HepG2 (cell line): ENCODE data around the gene THADA. TPM values are rescaled to one million over a fixed set of nuclear protein-coding genes. Genes with fewer than 3 reads are reported as not detected.
A peak's percentile ranks its signal among the peaks of the same experiment; 100 is the strongest.

Experiments used
- CTCF ChIP-seq: sonication (generic); formaldehyde crosslinking; IDR thresholded peaks from 2 replicates; pipeline ENCODE4 v1.5.0; 2020; ENCODE audit warnings: mild to moderate bottlenecking, missing genetic modification reagents, moderate library complexity
- GATAD2A ChIP-seq: IDR thresholded peaks from 2 replicates; pipeline ENCODE4 v1.6.1; 2016
- HES4 ChIP-seq: sonication (generic); formaldehyde crosslinking; IDR thresholded peaks from 2 replicates; pipeline ENCODE4 v1.9.0; 2021; ENCODE audit warnings: mild to moderate bottlenecking, missing genetic modification reagents, borderline replicate concordance
- IKZF4 ChIP-seq: sonication (generic); formaldehyde crosslinking; IDR thresholded peaks from 2 replicates; pipeline ENCODE4 v1.5.1; 2020; ENCODE audit warnings: borderline replicate concordance, mild to moderate bottlenecking, low read depth, missing genetic modification reagents; ENCODE audit errors: not compliant biosample characterization
- MTA3 ChIP-seq: sonication (generic); formaldehyde crosslinking; IDR thresholded peaks from 2 replicates; pipeline ENCODE4 v1.4.0; 2020; ENCODE audit warnings: missing genetic modification reagents
- PAX8 ChIP-seq: sonication (generic); formaldehyde crosslinking; IDR thresholded peaks from 2 replicates; pipeline ENCODE4 v1.8.0; 2022; ENCODE audit warnings: mild to moderate bottlenecking, missing genetic modification reagents, borderline replicate concordance
- PPARG ChIP-seq: conservative IDR thresholded peaks from 2 replicates; pipeline ENCODE4 v1.6.1; 2016; ENCODE audit warnings: missing biosample characterization, missing genetic modification reagents
- SKIL ChIP-seq: sonication (generic); formaldehyde crosslinking; IDR thresholded peaks from 2 replicates; pipeline ENCODE4 v1.8.0; 2022; ENCODE audit warnings: missing genetic modification reagents, mild to moderate bottlenecking, moderate library complexity, borderline replicate concordance
- TBX2 ChIP-seq: sonication (generic); formaldehyde crosslinking; IDR thresholded peaks from 2 replicates; pipeline ENCODE4 v1.5.0; 2020; ENCODE audit warnings: missing genetic modification reagents, mild to moderate bottlenecking, borderline replicate concordance
- TERF1 ChIP-seq: sonication (generic); formaldehyde crosslinking; IDR thresholded peaks from 2 replicates; pipeline ENCODE4 v1.8.0; 2022; ENCODE audit warnings: mild to moderate bottlenecking, missing genetic modification reagents, moderate library complexity
- TSC22D2 ChIP-seq: sonication (generic); formaldehyde crosslinking; IDR thresholded peaks from 2 replicates; pipeline ENCODE4 v1.5.1; 2020; ENCODE audit warnings: missing genetic modification reagents, mild to moderate bottlenecking, borderline replicate concordance
- YEATS4 ChIP-seq: sonication (generic); formaldehyde crosslinking; IDR thresholded peaks from 2 replicates; pipeline ENCODE4 v1.4.0; 2020; ENCODE audit warnings: missing genetic modification reagents, borderline replicate concordance
- ZNF274 ChIP-seq: sonication (generic); formaldehyde crosslinking; IDR thresholded peaks from 2 replicates; pipeline ENCODE4 v1.5.1; 2020; ENCODE audit warnings: mild to moderate bottlenecking, missing genetic modification reagents
- ZNF331 ChIP-seq: sonication (generic); formaldehyde crosslinking; IDR thresholded peaks from 2 replicates; pipeline ENCODE4 v1.4.0; 2020; ENCODE audit warnings: missing genetic modification reagents
- ZNF569 ChIP-seq: sonication (generic); formaldehyde crosslinking; IDR thresholded peaks from 2 replicates; pipeline ENCODE4 v1.5.0; 2020; ENCODE audit warnings: mild to moderate bottlenecking, missing genetic modification reagents, moderate library complexity, borderline replicate concordance
- ZNF672 ChIP-seq: sonication (generic); formaldehyde crosslinking; IDR thresholded peaks from 2 replicates; pipeline ENCODE4 v1.8.1; 2022; ENCODE audit warnings: missing genetic modification reagents
- ZSCAN21 ChIP-seq: sonication (generic); formaldehyde crosslinking; IDR thresholded peaks from 2 replicates; pipeline ENCODE4 v1.8.0; 2022; ENCODE audit warnings: mild to moderate bottlenecking, missing genetic modification reagents, moderate library complexity, borderline replicate concordance
- polyA plus RNA-seq, 8 experiments: library from polyadenylated mRNA; depleted of rRNA in 3 of 8; stranded (reverse) in 7 of 8; unstranded in 1 of 8; fragments of >200 nt; fragmentation: Illumina TruSeq in 4 of 8; extraction: Trizol in 4 of 8; gene quantifications; 2 replicates each; pipeline versions ENCODE4 v1.2.1 to v1.2.3, GENCODE V29; 2011 to 2016; ENCODE audit warnings: low read depth in 4 of 8, missing spikeins in 1 of 8, mixed read lengths in 1 of 8; ENCODE audit not compliant: insufficient read depth in 1 of 8
- total RNA-seq, 5 experiments: library from RNA; depleted of rRNA; stranded (reverse); fragments of >200 nt; fragmentation: Illumina TruSeq; extraction: Trizol; gene quantifications; 2 replicates each; pipeline ENCODE4 v1.2.3, GENCODE V29; 2016; ENCODE audit warnings: low read depth in 1 of 5
- TF ChIP-seq, protein P1 (sequence below): sonication (generic); formaldehyde crosslinking; IDR thresholded peaks from 2 replicates; pipeline ENCODE4 v1.4.0; 2020; ENCODE audit warnings: missing genetic modification reagents
- TF ChIP-seq, protein P2 (sequence below): sonication (generic); formaldehyde crosslinking; IDR thresholded peaks from 2 replicates; pipeline ENCODE4 v1.5.0; 2020; ENCODE audit warnings: missing genetic modification reagents

The THADA gene
- total and polyA plus RNA-seq, 2 of the 13 experiments (the other 11 are each of a cell fraction or from before 2014, with no cell fraction given) = 12.7 to 21.7 TPM

- peak; percentile 93 for TF ChIP-seq CTCF
- 0 out of 2 replicates have a peak, but pooled peaks have one; percentile 13 for TF ChIP-seq TSC22D2 (CRISPR knock-in tag)
- TF ChIP-seq ZNF274 = no peak
- TF ChIP-seq HES4 (CRISPR knock-in tag) = no peak
- no peak for TF ChIP-seq PPARG
- peak; percentile 4; the same call in 1 of the 2 replicates for TF ChIP-seq GATAD2A (CRISPR knock-in tag)
- TF ChIP-seq ZNF569 (CRISPR knock-in tag) = no peak
- TF ChIP-seq PAX8 (CRISPR knock-in tag) = no peak
- TF ChIP-seq, protein P1, sequence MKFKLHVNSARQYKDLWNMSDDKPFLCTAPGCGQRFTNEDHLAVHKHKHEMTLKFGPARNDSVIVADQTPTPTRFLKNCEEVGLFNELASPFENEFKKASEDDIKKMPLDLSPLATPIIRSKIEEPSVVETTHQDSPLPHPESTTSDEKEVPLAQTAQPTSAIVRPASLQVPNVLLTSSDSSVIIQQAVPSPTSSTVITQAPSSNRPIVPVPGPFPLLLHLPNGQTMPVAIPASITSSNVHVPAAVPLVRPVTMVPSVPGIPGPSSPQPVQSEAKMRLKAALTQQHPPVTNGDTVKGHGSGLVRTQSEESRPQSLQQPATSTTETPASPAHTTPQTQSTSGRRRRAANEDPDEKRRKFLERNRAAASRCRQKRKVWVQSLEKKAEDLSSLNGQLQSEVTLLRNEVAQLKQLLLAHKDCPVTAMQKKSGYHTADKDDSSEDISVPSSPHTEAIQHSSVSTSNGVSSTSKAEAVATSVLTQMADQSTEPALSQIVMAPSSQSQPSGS (CRISPR knock-in tag) = 0 out of 2 replicates have a peak, but pooled peaks have one; percentile 44
- TF ChIP-seq MTA3 = no peak
- no peak for TF ChIP-seq IKZF4 (CRISPR knock-in tag)
- TF ChIP-seq TERF1 (CRISPR knock-in tag) = no peak
- TF ChIP-seq, protein P2, sequence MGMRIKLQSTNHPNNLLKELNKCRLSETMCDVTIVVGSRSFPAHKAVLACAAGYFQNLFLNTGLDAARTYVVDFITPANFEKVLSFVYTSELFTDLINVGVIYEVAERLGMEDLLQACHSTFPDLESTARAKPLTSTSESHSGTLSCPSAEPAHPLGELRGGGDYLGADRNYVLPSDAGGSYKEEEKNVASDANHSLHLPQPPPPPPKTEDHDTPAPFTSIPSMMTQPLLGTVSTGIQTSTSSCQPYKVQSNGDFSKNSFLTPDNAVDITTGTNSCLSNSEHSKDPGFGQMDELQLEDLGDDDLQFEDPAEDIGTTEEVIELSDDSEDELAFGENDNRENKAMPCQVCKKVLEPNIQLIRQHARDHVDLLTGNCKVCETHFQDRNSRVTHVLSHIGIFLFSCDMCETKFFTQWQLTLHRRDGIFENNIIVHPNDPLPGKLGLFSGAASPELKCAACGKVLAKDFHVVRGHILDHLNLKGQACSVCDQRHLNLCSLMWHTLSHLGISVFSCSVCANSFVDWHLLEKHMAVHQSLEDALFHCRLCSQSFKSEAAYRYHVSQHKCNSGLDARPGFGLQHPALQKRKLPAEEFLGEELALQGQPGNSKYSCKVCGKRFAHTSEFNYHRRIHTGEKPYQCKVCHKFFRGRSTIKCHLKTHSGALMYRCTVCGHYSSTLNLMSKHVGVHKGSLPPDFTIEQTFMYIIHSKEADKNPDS = no peak
- TF ChIP-seq SKIL (CRISPR knock-in tag) = no peak
- TF ChIP-seq TBX2 (CRISPR knock-in tag) = peak; percentile 56; the same call in 1 of the 2 replicates
- TF ChIP-seq YEATS4 = no peak
- TF ChIP-seq ZNF672 (CRISPR knock-in tag) = no peak
- TF ChIP-seq ZSCAN21 = no peak
- TF ChIP-seq ZNF331 (CRISPR knock-in tag) = no peak
Observed at GRCh38 chr2:43611987-43612894, 16.4 kb upstream of the THADA start (continued).
